HuH-7 (cell line): Measurements from ENCODE around the gene IL15RA.
"Not testable (repeated sequence)": the region's sequence is repeated elsewhere in the genome, so short reads cannot be mapped to it uniquely, and the experiment has no call there.

Experiments
- DNase-seq: peaks from one replicate; pipeline ENCODE4 v3.0.0; 2011; ENCODE audit warnings: low spot score

Gene IL15RA

GRCh38 chr10:5951167-5951711, 26.1 kb downstream of the IL15RA start:
- DNase-seq: no peak

- peak; percentile 83 for DNase-seq
These were observed 28.2 kb downstream of the IL15RA start for GRCh38 chr10:5949009-5949759.

GRCh38 chr10:5948208-5948585, 29.1 kb downstream of the IL15RA start:
- DNase-seq: no peak

GRCh38 chr10:5947471-5948207, 29.7 kb downstream of the IL15RA start:
- DNase-seq: no peak

GRCh38 chr10:5946786-5947185, 30.6 kb downstream of the IL15RA start:
- DNase-seq: no peak

GRCh38 chr10:5946419-5946775, 30.9 kb downstream of the IL15RA start:
- DNase-seq: not testable (repeated sequence)

- no peak for DNase-seq
These were observed 31.6 kb downstream of the IL15RA start for GRCh38 chr10:5945561-5946418.

- no peak for DNase-seq
These were observed 32.2 kb downstream of the IL15RA start for GRCh38 chr10:5945190-5945509.

- DNase-seq: no peak
These were observed 32.8 kb downstream of the IL15RA start for GRCh38 chr10:5944389-5945189.

- DNase-seq: no peak
These were observed 33.8 kb downstream of the IL15RA start for GRCh38 chr10:5943536-5943935.

- DNase-seq: no peak
These were observed 34.9 kb downstream of the IL15RA start for GRCh38 chr10:5942474-5942873.

- no peak for DNase-seq
These were observed 35.3 kb downstream of the IL15RA start for GRCh38 chr10:5942001-5942400.

- no peak for DNase-seq
These were observed 35.8 kb downstream of the IL15RA start for GRCh38 chr10:5941579-5941978.

GRCh38 chr10:5940807-5941218, 36.5 kb downstream of the IL15RA start:
- DNase-seq: no peak

GRCh38 chr10:5938291-5938690, 39.1 kb downstream of the IL15RA start:
- no peak for DNase-seq

- DNase-seq: no peak
These were observed 40.3 kb downstream of the IL15RA start for GRCh38 chr10:5937016-5937415.

- DNase-seq: no peak
These were observed 41.7 kb downstream of the IL15RA start for GRCh38 chr10:5935628-5936027.

- DNase-seq: no peak
These were observed 43.3 kb downstream of the IL15RA start for GRCh38 chr10:5933909-5934546.

- no peak for DNase-seq
These were observed 45.0 kb downstream of the IL15RA start for GRCh38 chr10:5932345-5932744.

GRCh38 chr10:5930272-5930671, 47.1 kb downstream of the IL15RA start:
- DNase-seq: no peak

GRCh38 chr10:5929442-5929841, 47.9 kb downstream of the IL15RA start:
- DNase-seq: no peak
